H9 (cell line): ENCODE results near the gene GHRL. TPM values are rescaled to one million over a fixed set of nuclear protein-coding genes. Genes with fewer than 3 reads are reported as not detected.

Experiments used
- DNase-seq: peaks from one replicate; pipeline ENCODE4 v3.0.0-alpha.2; 2017
- H2AFZ ChIP-seq: one replicate; pipeline ENCODE4 v1.6.1; 2013; ENCODE audit warnings: mild to moderate bottlenecking, low read length, control low read depth, moderate library complexity
- H2AK5ac ChIP-seq: 2 replicates; pipeline ENCODE4 v1.6.1; 2013; ENCODE audit warnings: low read length, control low read depth, mixed read lengths; ENCODE audit not compliant: insufficient read length
- H2BK120ac ChIP-seq: one replicate; pipeline ENCODE4 v1.6.1; 2013; ENCODE audit warnings: low read depth, mild to moderate bottlenecking, low read length, control low read depth, inconsistent platforms; ENCODE audit not compliant: poor library complexity, severe bottlenecking
- H2BK12ac ChIP-seq: 2 replicates; pipeline ENCODE4 v1.6.1; 2013; ENCODE audit warnings: low read length, control low read depth, mixed read lengths, low read depth; ENCODE audit not compliant: insufficient read length
- H2BK15ac ChIP-seq: 2 replicates; pipeline ENCODE4 v1.6.1; 2013; ENCODE audit warnings: low read depth, low read length, control low read depth
- H2BK20ac ChIP-seq: one replicate; pipeline ENCODE4 v1.6.1; 2013; ENCODE audit warnings: low read depth, mild to moderate bottlenecking, low read length, control low read depth, inconsistent platforms; ENCODE audit not compliant: poor library complexity, severe bottlenecking
- H2BK5ac ChIP-seq: 2 replicates; pipeline ENCODE4 v1.6.1; 2013; ENCODE audit warnings: low read length, control low read depth, mixed read lengths; ENCODE audit not compliant: insufficient read length
- H3K14ac ChIP-seq: 2 replicates; pipeline ENCODE4 v1.6.1; 2013; ENCODE audit warnings: low read length, control low read depth; ENCODE audit not compliant: insufficient read depth
- H3K18ac ChIP-seq: 2 replicates; pipeline ENCODE4 v1.6.1; 2013; ENCODE audit warnings: low read depth, mild to moderate bottlenecking, mixed read lengths, low read length, control low read depth; ENCODE audit not compliant: insufficient read length
- H3K23ac ChIP-seq: 2 replicates; pipeline ENCODE4 v1.6.1; 2013; ENCODE audit warnings: low read length, control low read depth, mixed read lengths, low read depth; ENCODE audit not compliant: insufficient read length
- H3K23me2 ChIP-seq: 2 replicates; pipeline ENCODE4 v1.6.1; 2013; ENCODE audit warnings: low read depth, mild to moderate bottlenecking, mixed read lengths, low read length, control low read depth; ENCODE audit not compliant: insufficient read length, poor library complexity, severe bottlenecking
- H3K27ac ChIP-seq: 2 replicates; pipeline ENCODE4 v1.5.1; 2013; ENCODE audit warnings: low read length, control low read depth, mixed read lengths, low read depth; ENCODE audit not compliant: insufficient read length
- H3K27me3 ChIP-seq: 2 replicates; pipeline ENCODE4 v1.6.1; 2013; ENCODE audit warnings: low read length, control low read depth, inconsistent platforms; ENCODE audit not compliant: insufficient read depth
- H3K4ac ChIP-seq: 2 replicates; pipeline ENCODE4 v1.6.1; 2013; ENCODE audit warnings: low read depth, mild to moderate bottlenecking, control low read depth, inconsistent platforms, low read length, moderate library complexity
- H3K4me1 ChIP-seq: 2 replicates; pipeline ENCODE4 v1.6.1; 2013; ENCODE audit warnings: low read length, control low read depth, inconsistent platforms; ENCODE audit not compliant: insufficient read depth
- H3K4me2 ChIP-seq: 2 replicates; pipeline ENCODE4 v1.6.1; 2013; ENCODE audit warnings: low read length, control low read depth, mixed read lengths; ENCODE audit not compliant: insufficient read length, insufficient read depth
- H3K56ac ChIP-seq: 2 replicates; pipeline ENCODE4 v1.6.1; 2013; ENCODE audit warnings: low read depth, mild to moderate bottlenecking, mixed read lengths, low read length, control low read depth; ENCODE audit not compliant: insufficient read length
- H3K79me1 ChIP-seq: 2 replicates; pipeline ENCODE4 v1.6.1; 2013; ENCODE audit warnings: low read depth, mild to moderate bottlenecking, moderate library complexity, low read length, control low read depth, inconsistent platforms; ENCODE audit not compliant: insufficient read depth, poor library complexity, severe bottlenecking
- H3K79me2 ChIP-seq: 2 replicates; pipeline ENCODE4 v1.6.1; 2013; ENCODE audit warnings: low read length, control low read depth, inconsistent platforms; ENCODE audit not compliant: insufficient read depth
- H3K9ac ChIP-seq: 2 replicates; pipeline ENCODE4 v1.6.1; 2013; ENCODE audit warnings: low read length, control low read depth, mixed read lengths; ENCODE audit not compliant: insufficient read length; ENCODE audit errors: extremely low read depth
- H3K9me3 ChIP-seq: one replicate; pipeline ENCODE4 v1.6.1; 2013; ENCODE audit warnings: low read depth, low read length, inconsistent platforms; ENCODE audit not compliant: control insufficient read depth
- H3T11ph ChIP-seq: one replicate; pipeline ENCODE4 v1.6.1; 2013; ENCODE audit warnings: mild to moderate bottlenecking, low read length, control low read depth, inconsistent platforms
- H4K20me1 ChIP-seq: one replicate; pipeline ENCODE4 v1.6.1; 2013; ENCODE audit not compliant: control insufficient read depth, insufficient read length, insufficient read depth
- H4K5ac ChIP-seq: 2 replicates; pipeline ENCODE4 v1.6.1; 2013; ENCODE audit warnings: low read depth, mild to moderate bottlenecking, mixed read lengths, low read length, control low read depth; ENCODE audit not compliant: insufficient read length
- H4K8ac ChIP-seq: replicated peaks from 2 replicates; pipeline ENCODE4 v1.6.1; 2013; ENCODE audit warnings: low read length, control low read depth, mixed read lengths, low read depth; ENCODE audit not compliant: insufficient read length
- H4K91ac ChIP-seq: 2 replicates; pipeline ENCODE4 v1.6.1; 2013; ENCODE audit warnings: low read depth, mild to moderate bottlenecking, moderate library complexity, mixed read lengths, low read length, control low read depth; ENCODE audit not compliant: insufficient read length
- H3K27ac Mint-ChIP-seq, 3 experiments: 2 replicates in 2 of 3; 3 replicates in 1 of 3; pipeline ENCODE4 v1.8.0; 2020 to 2021; ENCODE audit warnings: mixed read lengths in 3 of 3, mild to moderate bottlenecking in 1 of 3, moderate library complexity in 1 of 3
- H3K27me3 Mint-ChIP-seq: 2 replicates; pipeline ENCODE4 v1.8.0; 2021; ENCODE audit warnings: low read depth, mild to moderate bottlenecking, moderate library complexity, mixed read lengths
- H3K36me3 Mint-ChIP-seq, 3 experiments: 2 replicates in 2 of 3; 3 replicates in 1 of 3; pipeline ENCODE4 v1.8.0; 2020 to 2021; ENCODE audit warnings: low read depth in 3 of 3, mixed read lengths in 3 of 3; ENCODE audit not compliant: insufficient read depth in 1 of 3
- H3K4me1 Mint-ChIP-seq, 2 experiments: 2 replicates each; pipeline ENCODE4 v1.8.0; 2020; ENCODE audit warnings: mixed read lengths in 2 of 2
- H3K4me3 Mint-ChIP-seq, 2 experiments: 2 replicates in 1 of 2; 3 replicates in 1 of 2; pipeline ENCODE4 v1.8.0; 2020 to 2021; ENCODE audit warnings: mild to moderate bottlenecking in 2 of 2, mixed read lengths in 2 of 2, moderate library complexity in 1 of 2
- H3K9me3 Mint-ChIP-seq, 2 experiments: 2 replicates in 1 of 2; 3 replicates in 1 of 2; pipeline ENCODE4 v1.8.0; 2020; ENCODE audit warnings: mild to moderate bottlenecking in 2 of 2, mixed read lengths in 2 of 2, moderate library complexity in 1 of 2
- WGBS: extraction: QIAGEN DNeasy Blood & Tissue Kit; methylation state at CpG from one replicate; pipeline ENCODE4 v1.1.7; 2013; ENCODE audit warnings: missing lambda C conversion rate, low lambda C conversion rate, mixed read lengths; ENCODE audit not compliant: insufficient read length; ENCODE audit errors: extremely low coverage; 5-methylcytosine and 5-hydroxymethylcytosine counted together
- total RNA-seq: library from RNA; stranded (reverse); gene quantifications from 2 replicates; pipeline ENCODE4 v1.2.1, GENCODE V29; 2021
- TF ChIP-seq, protein P1 (sequence below): fragments of 200-600 bp; sonication (generic); conservative IDR thresholded peaks from 3 replicates; pipeline ENCODE4 v1.8.0; 2021; ENCODE audit warnings: antibody characterized with exemption, mild to moderate bottlenecking

The GHRL gene
- total RNA-seq, 1 experiment from 2014 or later, result 1.3 TPM

DNA sequence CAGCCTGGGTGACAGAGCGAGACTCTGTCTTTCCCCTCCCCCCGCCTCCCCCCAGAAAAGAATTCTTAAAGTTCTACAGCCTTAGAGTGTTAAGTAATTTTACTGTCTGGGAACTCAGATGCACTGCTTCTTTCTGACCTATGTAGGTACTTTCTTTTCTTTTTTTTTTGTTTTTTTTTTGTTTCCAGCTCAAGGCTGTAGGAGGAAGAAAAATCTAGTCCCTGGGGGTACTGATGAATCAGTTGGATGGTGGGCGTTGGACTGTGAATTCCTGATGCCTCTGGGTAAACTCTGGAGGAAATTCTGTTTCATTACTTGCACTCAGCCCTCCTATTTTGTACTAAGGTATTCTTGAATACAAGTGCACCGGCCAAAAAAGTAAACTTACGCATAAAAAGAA is 10.8 kb downstream of the GHRL start:
- peaks cover 4% of the 10 kb centered on the region for H3K79me1 ChIP-seq
- H4K91ac ChIP-seq, result no peak overlapping the region
- no peak overlapping the region for H3K18ac ChIP-seq
- H3K23me2 ChIP-seq, result no peaks in the 10 kb centered on the region
- Mint-ChIP-seq H3K27ac (peak overlapping the region in 2 of 3 experiments; percentile 20 to 74; a peak in 2 of 7 replicates), H3K9me3 (no peaks in the 10 kb centered on the region), H3K4me3 (no peak overlapping the region), H3K4me1 (peaks cover 10 to 13% of the 10 kb centered on the region in 2 experiments), H3K27me3 (no peaks in the 10 kb centered on the region), H3K36me3 (peaks cover 12 to 55% (median 42%) of the 10 kb centered on the region in 3 experiments; a peak in 6 of 7 replicates)
- no CpG with 5 or more reads among the region's 5 CpGs for WGBS
- no peak overlapping the region for H3K23ac ChIP-seq
- no peak overlapping the region for H2BK15ac ChIP-seq
- TF ChIP-seq, protein P1, sequence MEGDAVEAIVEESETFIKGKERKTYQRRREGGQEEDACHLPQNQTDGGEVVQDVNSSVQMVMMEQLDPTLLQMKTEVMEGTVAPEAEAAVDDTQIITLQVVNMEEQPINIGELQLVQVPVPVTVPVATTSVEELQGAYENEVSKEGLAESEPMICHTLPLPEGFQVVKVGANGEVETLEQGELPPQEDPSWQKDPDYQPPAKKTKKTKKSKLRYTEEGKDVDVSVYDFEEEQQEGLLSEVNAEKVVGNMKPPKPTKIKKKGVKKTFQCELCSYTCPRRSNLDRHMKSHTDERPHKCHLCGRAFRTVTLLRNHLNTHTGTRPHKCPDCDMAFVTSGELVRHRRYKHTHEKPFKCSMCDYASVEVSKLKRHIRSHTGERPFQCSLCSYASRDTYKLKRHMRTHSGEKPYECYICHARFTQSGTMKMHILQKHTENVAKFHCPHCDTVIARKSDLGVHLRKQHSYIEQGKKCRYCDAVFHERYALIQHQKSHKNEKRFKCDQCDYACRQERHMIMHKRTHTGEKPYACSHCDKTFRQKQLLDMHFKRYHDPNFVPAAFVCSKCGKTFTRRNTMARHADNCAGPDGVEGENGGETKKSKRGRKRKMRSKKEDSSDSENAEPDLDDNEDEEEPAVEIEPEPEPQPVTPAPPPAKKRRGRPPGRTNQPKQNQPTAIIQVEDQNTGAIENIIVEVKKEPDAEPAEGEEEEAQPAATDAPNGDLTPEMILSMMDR, result no peak
- H3K27me3 ChIP-seq, result no peaks in the 10 kb centered on the region
- no peak overlapping the region for H2BK120ac ChIP-seq
- no peak overlapping the region for H3K56ac ChIP-seq
- DNase-seq, result no peak
- no peak overlapping the region for H2BK20ac ChIP-seq
- H4K5ac ChIP-seq, result no peak overlapping the region
- no peak overlapping the region for H3K4me2 ChIP-seq
- H2AFZ ChIP-seq, result no peak overlapping the region
- H3K4ac ChIP-seq, result no peak overlapping the region
- H3K9me3 ChIP-seq, result no peaks in the 10 kb centered on the region
- no peak overlapping the region for H2AK5ac ChIP-seq
- no peak overlapping the region for H4K8ac ChIP-seq
- no peak overlapping the region for H3K9ac ChIP-seq
- no peak overlapping the region for H3K27ac ChIP-seq
- no peak overlapping the region for H3T11ph ChIP-seq
- H3K4me1 ChIP-seq, result 0 out of 2 replicates have a peak, but pooled peaks cover 1% of the 10 kb centered on the region
- H2BK5ac ChIP-seq, result no peak overlapping the region
- H2BK12ac ChIP-seq, result no peak overlapping the region
- no peaks in the 10 kb centered on the region for H4K20me1 ChIP-seq
- H3K79me2 ChIP-seq, result no peaks in the 10 kb centered on the region
- no peak overlapping the region for H3K14ac ChIP-seq
